Measurements from ENCODE around the gene KRTAP10-2. TPM values are rescaled to one million over a fixed set of nuclear protein-coding genes. Genes with fewer than 3 reads are reported as not detected.
A peak's percentile ranks its signal among the peaks of the same experiment; 100 is the strongest.

Gene KRTAP10-2
- total and polyA plus RNA-seq, 2 donors from 2014 or later, result not detected

GRCh38 chr21:44533891-44534627 is 17.2 kb downstream of the KRTAP10-2 start:
- FAIRE-seq (no peak), DNase-seq (peak in 1 of 5 donors; percentile 30)
- Histone ChIP-seq H3K4me3 (ENCODE audit: low read length in 3 of 3) (no peak overlapping the region), H3K36me3 (ENCODE audit: control insufficient read depth in 2 of 3, insufficient read depth in 3 of 3, low read length in 3 of 3) (no peaks in the 10 kb centered on the region), H3K9me3 (ENCODE audit: control insufficient read depth in 2 of 3, insufficient read depth in 1 of 3, low read length in 3 of 3) (no peaks in the 10 kb centered on the region), H3K4me1 (ENCODE audit: control insufficient read depth in 2 of 3, insufficient read depth in 2 of 3, low read depth in 1 of 3, low read length in 3 of 3) (no peaks in the 10 kb centered on the region), H3K9ac (ENCODE audit: low read length in 3 of 3) (no peak overlapping the region), H3K27ac (ENCODE audit: low read depth in 2 of 2, low read length in 2 of 2) (no peak overlapping the region), H3K27me3 (ENCODE audit: control insufficient read depth, insufficient read depth, low read length) (no peaks in the 10 kb centered on the region)
- no peak for TF ChIP-seq CTCF (IDR thresholded peaks at IDR 0.05; ENCODE audit: borderline replicate concordance, extremely low read depth, insufficient read depth)
- intact Hi-C loops (cut with DNase I), result no loop called here

DNA sequence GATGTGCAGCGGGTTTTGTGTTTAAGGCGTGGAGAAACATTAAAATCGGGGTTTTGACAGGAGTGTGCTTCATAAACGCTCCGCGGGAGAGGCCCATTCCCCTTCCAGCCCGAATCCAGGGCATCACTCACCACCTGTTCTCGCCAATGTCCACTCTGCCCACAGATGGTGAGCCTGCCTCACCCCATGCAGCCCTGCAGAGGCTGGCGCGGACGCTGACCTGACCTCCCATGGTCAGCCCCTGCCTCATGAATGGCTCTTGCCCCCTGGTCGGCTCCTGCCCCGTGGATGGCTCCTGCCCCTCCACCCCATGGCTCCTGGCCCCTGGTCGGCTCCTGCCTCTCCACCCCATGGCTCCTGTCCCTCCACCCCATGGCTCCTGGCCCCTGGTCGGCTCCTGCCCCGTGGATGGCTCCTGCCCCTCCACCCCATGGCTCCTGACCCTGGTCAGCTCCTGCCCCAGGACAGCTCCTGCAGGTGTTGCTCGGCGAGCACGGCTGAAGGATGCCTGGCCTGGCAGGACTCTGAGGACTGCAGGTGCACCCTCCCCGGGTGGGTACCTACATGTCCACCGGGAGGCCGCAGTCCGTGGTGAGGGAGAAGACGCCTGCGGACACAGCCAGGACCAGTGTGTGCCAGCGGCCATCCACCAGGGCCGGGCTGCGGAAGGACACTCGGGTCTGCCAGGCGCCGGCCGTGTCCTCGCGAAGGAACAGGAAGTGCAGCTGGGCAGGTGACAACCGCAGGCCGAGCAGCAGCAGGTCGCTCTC is 18.0 kb downstream of the KRTAP10-2 start:
- intact Hi-C loops (cut with DNase I), result no loop called here
- Histone ChIP-seq H3K9me3 (ENCODE audit: control insufficient read depth in 2 of 3, insufficient read depth in 1 of 3, low read length in 3 of 3) (no peaks in the 10 kb centered on the region), H3K27me3 (ENCODE audit: control insufficient read depth, insufficient read depth, low read length) (no peaks in the 10 kb centered on the region), H3K9ac (ENCODE audit: low read length in 3 of 3) (no peak overlapping the region), H3K4me3 (ENCODE audit: low read length in 3 of 3) (no peak overlapping the region), H3K4me1 (ENCODE audit: control insufficient read depth in 2 of 3, insufficient read depth in 2 of 3, low read depth in 1 of 3, low read length in 3 of 3) (no peaks in the 10 kb centered on the region), H3K27ac (ENCODE audit: low read depth in 2 of 2, low read length in 2 of 2) (no peak overlapping the region), H3K36me3 (ENCODE audit: control insufficient read depth in 2 of 3, insufficient read depth in 3 of 3, low read length in 3 of 3) (no peaks in the 10 kb centered on the region)
- no peak for FAIRE-seq
- TF ChIP-seq CTCF (IDR thresholded peaks at IDR 0.05; ENCODE audit: borderline replicate concordance, extremely low read depth, insufficient read depth), result no peak
- DNase-seq, result peak in 2 of 5 donors; percentile 22 to 69

DNA sequence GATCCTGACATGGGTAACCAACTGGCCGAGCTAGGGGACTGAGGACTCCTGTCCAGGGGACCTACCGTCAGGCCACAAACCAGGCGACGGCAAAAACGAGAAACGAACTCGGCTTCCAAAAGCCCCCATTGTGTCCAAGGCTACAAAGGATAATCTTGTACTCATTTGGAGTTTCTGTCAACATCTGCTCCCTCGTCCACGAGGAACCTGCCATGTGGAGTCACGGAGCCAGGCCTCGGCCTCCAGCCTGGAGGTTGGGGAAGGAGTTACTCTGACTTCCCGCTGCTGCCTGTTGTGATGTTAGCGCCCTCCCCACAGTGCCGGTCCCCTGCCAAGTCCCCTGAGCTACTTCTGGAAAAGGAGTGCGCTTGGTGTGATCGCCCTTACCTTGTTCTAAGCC is 18.6 kb downstream of the KRTAP10-2 start:
- H3K4me3 ChIP-seq (ENCODE audit: low read length in 3 of 3), result no peak overlapping the region
- H3K9me3 ChIP-seq (ENCODE audit: control insufficient read depth in 2 of 3, insufficient read depth in 1 of 3, low read length in 3 of 3), result no peaks in the 10 kb centered on the region
- H3K9ac ChIP-seq (ENCODE audit: low read length in 3 of 3), result no peak overlapping the region
- intact Hi-C loops (cut with DNase I), result no loop called here
- DNase-seq, result peak in 1 of 5 donors; percentile 24
- no peaks in the 10 kb centered on the region for H3K36me3 ChIP-seq (ENCODE audit: control insufficient read depth in 2 of 3, insufficient read depth in 3 of 3, low read length in 3 of 3)
- H3K4me1 ChIP-seq (ENCODE audit: control insufficient read depth in 2 of 3, insufficient read depth in 2 of 3, low read depth in 1 of 3, low read length in 3 of 3), result no peaks in the 10 kb centered on the region
- no peaks in the 10 kb centered on the region for H3K27me3 ChIP-seq (ENCODE audit: control insufficient read depth, insufficient read depth, low read length)
- no peak for FAIRE-seq
- no peak for TF ChIP-seq CTCF (IDR thresholded peaks at IDR 0.05; ENCODE audit: borderline replicate concordance, extremely low read depth, insufficient read depth)
- no peak overlapping the region for H3K27ac ChIP-seq (ENCODE audit: low read depth in 2 of 2, low read length in 2 of 2)
